RWPE1 (cell line): ENCODE measurements around the gene CDH11.

ENCODE experiments used
- CTCF ChIA-PET: fragments of 350-600 bp; sonication (Branson Sonifier 250); formaldehyde crosslinking; extraction: SDS; loops from one replicate; lab custom pipeline; 2021; lab: Yijun Ruan, JAX
- POLR2A ChIA-PET: fragments of 400-600 bp; formaldehyde crosslinking; extraction: SDS; loops from one replicate; lab custom pipeline; 2020; ENCODE audit warnings: antibody characterized with exemption; ENCODE audit not compliant: low non-redundant PET; lab: Yijun Ruan, JAX
- DNase-seq: peaks from one replicate; pipeline ENCODE4 v3.0.0; 2012; ENCODE audit warnings: low spot score
- H3K27ac ChIP-seq: fragments of 450-650 bp; 2 replicates; pipeline ENCODE4 v1.5.1; 2017
- TF ChIP-seq, protein P1 (sequence below): fragments of 450-650 bp; conservative IDR thresholded peaks from 2 replicates; pipeline ENCODE4 v1.5.1; 2017; ENCODE audit warnings: low read depth, mild to moderate bottlenecking

Gene CDH11

DNA sequence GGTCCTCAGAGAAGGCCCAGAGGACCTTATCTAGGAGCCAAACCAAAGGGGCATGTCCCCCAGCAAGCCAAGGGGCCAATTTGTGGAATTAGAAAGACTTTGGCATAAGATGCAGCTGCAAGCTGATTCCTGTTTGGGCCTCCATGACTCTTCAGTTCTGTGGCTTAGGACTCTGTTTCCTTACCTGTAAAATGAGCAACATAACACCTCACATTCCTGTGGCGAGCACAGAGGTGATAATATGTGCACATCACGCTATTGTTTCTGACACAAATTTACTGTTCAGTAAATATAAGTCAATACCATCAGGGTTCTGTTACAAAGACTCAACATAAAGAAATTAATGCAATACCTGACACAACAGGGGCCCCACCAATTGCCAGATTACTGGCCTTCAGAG, 57.7 kb downstream of the CDH11 start:
- POLR2A ChIA-PET, result no interaction called here
- TF ChIP-seq, protein P1, sequence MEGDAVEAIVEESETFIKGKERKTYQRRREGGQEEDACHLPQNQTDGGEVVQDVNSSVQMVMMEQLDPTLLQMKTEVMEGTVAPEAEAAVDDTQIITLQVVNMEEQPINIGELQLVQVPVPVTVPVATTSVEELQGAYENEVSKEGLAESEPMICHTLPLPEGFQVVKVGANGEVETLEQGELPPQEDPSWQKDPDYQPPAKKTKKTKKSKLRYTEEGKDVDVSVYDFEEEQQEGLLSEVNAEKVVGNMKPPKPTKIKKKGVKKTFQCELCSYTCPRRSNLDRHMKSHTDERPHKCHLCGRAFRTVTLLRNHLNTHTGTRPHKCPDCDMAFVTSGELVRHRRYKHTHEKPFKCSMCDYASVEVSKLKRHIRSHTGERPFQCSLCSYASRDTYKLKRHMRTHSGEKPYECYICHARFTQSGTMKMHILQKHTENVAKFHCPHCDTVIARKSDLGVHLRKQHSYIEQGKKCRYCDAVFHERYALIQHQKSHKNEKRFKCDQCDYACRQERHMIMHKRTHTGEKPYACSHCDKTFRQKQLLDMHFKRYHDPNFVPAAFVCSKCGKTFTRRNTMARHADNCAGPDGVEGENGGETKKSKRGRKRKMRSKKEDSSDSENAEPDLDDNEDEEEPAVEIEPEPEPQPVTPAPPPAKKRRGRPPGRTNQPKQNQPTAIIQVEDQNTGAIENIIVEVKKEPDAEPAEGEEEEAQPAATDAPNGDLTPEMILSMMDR, result no peak
- no peak overlapping the region for H3K27ac ChIP-seq
- CTCF ChIA-PET, result no interaction called here
- no peak for DNase-seq

DNA sequence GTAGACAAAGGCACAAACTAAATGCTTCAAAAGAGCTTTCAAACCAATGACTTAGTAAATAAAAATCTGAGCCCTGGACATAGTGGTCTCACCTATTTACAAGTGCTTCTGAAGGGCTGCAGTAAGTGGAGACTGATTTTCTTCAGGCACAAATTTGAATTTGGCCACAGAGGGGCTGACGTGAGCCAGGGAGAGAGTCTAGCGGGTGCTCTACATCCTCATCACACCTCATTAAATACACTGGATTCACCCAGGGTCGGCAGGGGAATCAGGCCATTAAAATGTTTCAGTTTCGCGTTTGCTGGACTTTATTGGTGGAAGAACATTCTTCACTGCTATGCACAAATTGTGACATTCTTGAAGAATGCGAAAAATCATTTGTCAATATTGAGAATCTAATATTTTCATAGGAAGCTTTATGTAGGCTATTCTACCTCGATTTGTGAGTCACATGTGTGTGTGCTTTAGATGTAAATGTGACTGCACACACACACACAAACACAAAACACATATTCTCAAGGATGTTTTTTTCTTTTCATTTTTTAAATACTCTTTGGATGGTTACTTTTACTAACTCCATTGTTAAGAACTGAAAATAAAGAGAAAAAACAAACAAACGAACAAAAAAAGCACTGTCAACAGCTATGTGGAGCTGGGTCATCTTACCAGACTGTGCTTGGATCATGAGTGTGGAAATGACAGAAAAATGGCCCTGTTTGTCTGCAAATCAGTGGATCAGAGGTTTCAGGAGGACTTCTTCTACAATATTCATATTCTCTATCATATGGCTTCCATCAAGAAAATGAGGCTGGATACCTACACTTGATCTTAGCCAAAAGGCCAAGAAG, 58.9 kb downstream of the CDH11 start:
- ChIA-PET CTCF (interaction anchor here (0.7 kb wide), 1 partner anchor 53 kb away, joined by 3 read pairs; no protein-coding TSS in a partner anchor), POLR2A (no interaction called here)
- no peak overlapping the region for H3K27ac ChIP-seq
- DNase-seq, result no peak
- TF ChIP-seq, protein P1, result no peak

DNA sequence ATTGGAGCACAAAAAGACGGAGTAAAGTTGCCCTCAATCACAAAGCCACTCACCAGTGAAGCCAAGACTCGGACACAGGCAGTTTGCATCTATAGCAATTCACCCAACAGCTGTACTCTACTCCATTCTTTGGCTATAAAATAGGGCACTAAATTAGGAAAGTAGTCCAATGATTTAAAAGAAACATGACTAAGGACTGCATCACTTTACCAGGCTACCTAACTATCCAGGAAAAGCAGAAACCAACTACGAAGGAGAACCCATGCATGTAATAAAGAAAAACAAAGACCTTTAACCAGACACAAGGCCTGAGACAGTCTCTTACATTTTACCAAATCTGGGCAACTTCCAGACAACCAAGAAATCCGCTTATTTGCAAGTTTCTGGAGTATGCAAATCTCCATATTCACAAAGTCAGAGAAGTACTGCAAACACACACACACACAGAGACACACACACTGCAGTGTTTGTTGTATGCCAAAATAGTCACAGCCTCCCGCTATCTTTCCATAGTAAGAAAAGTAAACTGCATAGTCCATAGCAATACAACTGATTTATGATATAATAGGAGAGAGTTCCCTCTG, 59.8 kb downstream of the CDH11 start:
- POLR2A ChIA-PET, result no interaction called here
- CTCF ChIA-PET, result interaction anchor here (0.7 kb wide), 1 partner anchor 52 kb away, joined by 3 read pairs; no protein-coding TSS in a partner anchor
- H3K27ac ChIP-seq, result no peak overlapping the region
- no peak for DNase-seq
- TF ChIP-seq, protein P1, result no peak

DNA sequence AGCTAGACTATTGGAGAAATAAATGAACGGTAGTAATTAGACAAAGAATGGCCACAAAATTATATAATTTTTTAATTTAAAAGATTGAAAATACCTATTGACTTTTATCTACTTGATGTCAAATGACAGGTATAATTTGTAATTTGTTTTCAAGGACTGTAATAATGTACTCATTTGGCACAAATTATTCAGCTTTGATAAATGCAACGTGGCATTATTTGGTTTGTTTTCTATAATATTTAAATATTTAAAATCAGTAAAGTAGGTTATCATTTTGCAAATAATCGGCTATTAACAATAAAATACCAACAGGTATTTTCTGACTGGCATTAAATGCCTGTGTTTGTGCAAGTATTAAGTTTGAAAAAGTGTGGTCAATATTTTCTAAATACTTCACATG, 60.6 kb downstream of the CDH11 start:
- CTCF ChIA-PET, result interaction anchor here (0.6 kb wide), 1 partner anchor 346 kb away, joined by 3 read pairs; no protein-coding TSS in a partner anchor
- POLR2A ChIA-PET, result no interaction called here

DNA sequence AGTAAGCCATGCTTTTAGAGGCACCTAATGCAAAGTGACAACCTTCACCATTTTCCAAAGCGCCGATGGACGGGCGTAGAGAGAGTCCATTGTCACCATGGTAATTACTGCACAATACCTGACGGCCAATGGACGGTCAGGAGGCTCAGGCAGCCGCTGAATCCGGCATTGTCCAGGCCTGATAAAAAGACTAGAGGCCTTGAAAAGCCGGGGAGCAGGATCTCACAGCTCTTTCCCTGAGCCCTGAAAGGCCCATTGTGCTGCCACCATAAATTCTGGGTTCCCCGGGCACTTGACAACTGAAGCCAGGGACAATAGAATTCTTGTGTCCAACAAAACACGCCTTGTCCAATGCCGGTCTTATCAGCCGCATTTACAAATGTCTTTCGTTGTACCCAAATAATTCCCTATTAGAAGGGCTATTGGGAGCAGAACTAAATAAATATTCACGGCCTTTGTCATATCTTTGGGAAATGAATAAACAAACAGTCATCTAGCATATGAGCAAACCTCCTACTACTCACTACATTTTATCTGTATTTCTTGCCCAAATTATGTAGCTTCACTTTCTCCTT, 62.4 kb downstream of the CDH11 start:
- ChIA-PET CTCF (interaction anchor here (0.6 kb wide), 1 partner anchor 1217 kb away, joined by 5 read pairs; no protein-coding TSS in a partner anchor), POLR2A (no interaction called here)
- TF ChIP-seq, protein P1, result no peak
- no peak for DNase-seq
- H3K27ac ChIP-seq, result no peak overlapping the region

More for the DNA sequence above, 60.6 kb downstream of the CDH11 start:
- no peak overlapping the region for H3K27ac ChIP-seq
- DNase-seq, result no peak
- TF ChIP-seq, protein P1, result no peak

DNA sequence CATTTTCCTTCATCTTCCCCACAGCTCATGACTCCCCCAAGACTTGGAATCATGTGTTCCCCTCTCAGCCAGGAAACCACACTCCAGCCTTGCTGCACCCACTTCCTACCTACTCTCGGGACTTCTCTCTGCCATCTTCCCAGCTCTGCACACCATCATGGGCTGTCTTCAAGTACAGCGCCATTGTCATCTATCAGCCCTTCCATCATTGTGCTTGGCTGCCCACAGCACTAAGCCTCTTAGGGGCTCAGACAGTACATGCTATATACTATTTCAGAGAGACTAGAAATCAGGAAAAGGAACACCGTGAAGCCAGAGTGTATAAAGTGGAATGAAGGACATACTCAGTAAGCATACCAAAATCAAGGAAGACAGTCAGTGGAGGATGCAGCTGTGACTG, 64.7 kb downstream of the CDH11 start:
- DNase-seq, result no peak
- ChIA-PET POLR2A (no interaction called here), CTCF (no interaction called here)
- H3K27ac ChIP-seq, result no peak overlapping the region
- TF ChIP-seq, protein P1, result no peak
